GM06990 (cell line): Measurements from ENCODE around the gene SLC25A22.

Source experiments
- DNase-seq: peaks from one replicate; pipeline ENCODE4 v3.0.0-alpha.2; 2011; ENCODE audit not compliant: insufficient read length; ENCODE audit errors: extremely low read depth
- H3K27me3 ChIP-seq: replicated peaks from 2 replicates; pipeline ENCODE4 v1.6.0; 2011; ENCODE audit warnings: low read length; ENCODE audit not compliant: control insufficient read depth, insufficient read depth
- H3K36me3 ChIP-seq: 2 replicates; pipeline ENCODE4 v1.5.1; 2011; ENCODE audit warnings: low read length; ENCODE audit not compliant: control insufficient read depth, insufficient read depth
- H3K4me3 ChIP-seq: replicated peaks from 2 replicates; pipeline ENCODE4 v1.5.1; 2011; ENCODE audit warnings: low read depth, mild to moderate bottlenecking, control low read depth, low read length
- TF ChIP-seq, protein P1 (sequence below): IDR thresholded peaks from 2 replicates; pipeline ENCODE4 v1.5.1; 2011; ENCODE audit warnings: low read length, control low read depth, mild to moderate bottlenecking, inconsistent platforms; ENCODE audit not compliant: insufficient read depth, poor library complexity, severe bottlenecking

The SLC25A22 gene

GRCh38 chr11:790721-791564 lies 7.1 kb downstream of the SLC25A22 start:
- DNase-seq = no peak
- Histone ChIP-seq H3K4me3 (no peak overlapping the region), H3K27me3 (no peaks in the 10 kb centered on the region), H3K36me3 (peaks cover 18% of the 10 kb centered on the region)
- TF ChIP-seq, protein P1, sequence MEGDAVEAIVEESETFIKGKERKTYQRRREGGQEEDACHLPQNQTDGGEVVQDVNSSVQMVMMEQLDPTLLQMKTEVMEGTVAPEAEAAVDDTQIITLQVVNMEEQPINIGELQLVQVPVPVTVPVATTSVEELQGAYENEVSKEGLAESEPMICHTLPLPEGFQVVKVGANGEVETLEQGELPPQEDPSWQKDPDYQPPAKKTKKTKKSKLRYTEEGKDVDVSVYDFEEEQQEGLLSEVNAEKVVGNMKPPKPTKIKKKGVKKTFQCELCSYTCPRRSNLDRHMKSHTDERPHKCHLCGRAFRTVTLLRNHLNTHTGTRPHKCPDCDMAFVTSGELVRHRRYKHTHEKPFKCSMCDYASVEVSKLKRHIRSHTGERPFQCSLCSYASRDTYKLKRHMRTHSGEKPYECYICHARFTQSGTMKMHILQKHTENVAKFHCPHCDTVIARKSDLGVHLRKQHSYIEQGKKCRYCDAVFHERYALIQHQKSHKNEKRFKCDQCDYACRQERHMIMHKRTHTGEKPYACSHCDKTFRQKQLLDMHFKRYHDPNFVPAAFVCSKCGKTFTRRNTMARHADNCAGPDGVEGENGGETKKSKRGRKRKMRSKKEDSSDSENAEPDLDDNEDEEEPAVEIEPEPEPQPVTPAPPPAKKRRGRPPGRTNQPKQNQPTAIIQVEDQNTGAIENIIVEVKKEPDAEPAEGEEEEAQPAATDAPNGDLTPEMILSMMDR = no peak

DNA sequence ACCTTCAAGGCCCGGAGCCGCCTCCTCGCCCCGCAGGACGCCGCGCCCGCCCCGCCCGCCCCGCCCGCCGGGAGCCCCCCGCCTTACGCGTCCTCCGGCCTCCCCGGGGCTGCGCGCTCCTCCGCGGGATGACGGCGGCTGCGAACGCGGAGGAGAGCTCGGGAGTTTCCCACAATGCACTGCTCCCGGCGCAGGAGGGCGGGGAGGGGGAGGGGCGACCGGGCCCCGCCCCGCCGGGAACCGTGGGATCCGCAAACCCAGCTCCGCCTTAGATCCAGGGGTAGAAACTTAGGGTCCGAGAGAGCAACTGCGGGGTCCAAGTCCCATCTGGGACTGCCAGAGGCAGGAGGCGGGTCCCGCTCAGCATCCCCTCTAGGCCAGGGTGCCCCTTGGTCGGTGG lies 8.1 kb downstream of the SLC25A22 start, which contains the start of gene CEND1:
Gene CEND1 (minus strand): TSS at position 148 of the 400 bp plus-strand sequence. CDS start 1,514 bp downstream, outside the sequence.
- peaks cover 18% of the 10 kb centered on the region for H3K36me3 ChIP-seq
- peak within 1 kb of the TSS; percentile 69 for H3K4me3 ChIP-seq
- DNase-seq = peak; percentile 72
- TF ChIP-seq, protein P1 = no peak
- no peaks in the 10 kb centered on the region for H3K27me3 ChIP-seq

DNA sequence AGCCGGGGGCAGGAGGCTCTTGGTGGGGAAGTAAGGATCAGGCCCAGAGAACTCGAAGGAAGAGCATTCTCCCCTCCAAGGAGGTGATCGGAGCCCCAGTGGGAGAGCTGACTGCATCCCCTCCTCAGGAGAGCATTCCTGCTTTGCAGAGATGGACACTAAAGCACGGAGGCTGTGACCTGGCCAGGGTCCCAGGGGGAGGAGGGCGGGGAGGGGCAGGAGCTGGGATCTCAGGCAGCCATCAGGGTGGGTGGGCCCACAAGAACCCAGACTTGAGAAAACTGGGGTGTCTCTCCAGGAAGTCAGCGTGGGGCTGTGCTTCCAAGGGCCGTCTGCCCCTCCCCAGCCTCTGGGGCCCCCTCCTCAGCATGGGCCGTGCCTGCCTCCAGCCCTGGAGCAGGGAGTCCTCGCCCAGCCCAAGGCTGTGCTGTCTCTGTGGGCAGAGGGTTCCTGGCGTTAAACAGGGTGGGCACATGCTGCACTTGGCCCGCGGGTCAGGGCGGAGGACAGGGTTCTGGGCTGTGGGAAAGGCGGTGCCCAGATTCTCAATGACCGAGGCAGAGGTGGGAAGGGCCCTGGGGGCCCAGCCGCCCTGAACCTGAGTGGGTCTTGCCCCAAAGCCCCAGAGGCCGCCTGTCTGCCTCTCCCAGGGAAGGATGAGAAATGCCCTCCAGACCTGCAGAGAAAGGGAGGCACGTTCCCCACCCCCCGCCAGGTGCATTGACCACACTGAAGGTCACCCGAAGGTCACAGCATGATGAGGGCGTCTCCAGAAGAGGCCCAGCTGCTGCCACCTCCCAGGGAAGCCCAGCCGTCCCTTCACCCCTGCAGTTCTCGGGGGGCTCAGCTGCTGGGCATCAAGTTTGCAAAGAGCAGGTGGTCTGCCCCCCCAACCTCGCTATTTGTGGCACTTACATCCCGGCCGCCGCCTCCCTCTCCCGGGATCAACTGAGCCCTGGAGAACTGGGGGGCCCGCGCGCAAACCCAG lies 8.8 kb downstream of the SLC25A22 start:
- DNase-seq = no peak
- Histone ChIP-seq H3K27me3 (no peaks in the 10 kb centered on the region), H3K4me3 (peak overlapping the region; percentile 69), H3K36me3 (peaks cover 16% of the 10 kb centered on the region)
- TF ChIP-seq, protein P1 = no peak

- no peak for DNase-seq
- Histone ChIP-seq H3K27me3 (no peaks in the 10 kb centered on the region), H3K36me3 (peaks cover 6% of the 10 kb centered on the region), H3K4me3 (no peak overlapping the region)
- TF ChIP-seq, protein P1 = no peak
Measured at GRCh38 chr11:788009-788640, 10.0 kb downstream of the SLC25A22 start.

- Histone ChIP-seq H3K36me3 (peaks cover 5% of the 10 kb centered on the region), H3K27me3 (no peaks in the 10 kb centered on the region), H3K4me3 (no peak overlapping the region)
- DNase-seq = no peak
- TF ChIP-seq, protein P1 = no peak
Measured at GRCh38 chr11:787084-787675, 10.9 kb downstream of the SLC25A22 start.
